Activated naive CD4-positive, alpha-beta T cell treated with anti-CD3 and anti-CD28 coated beads for 36 hours (primary cell): ENCODE results near the gene UCN2. TPM values are rescaled to one million over a fixed set of nuclear protein-coding genes. Genes with fewer than 3 reads are reported as not detected.
A peak's percentile ranks its signal among the peaks of the same experiment; 100 is the strongest.

Source experiments
- CTCF ChIA-PET: fragments of 350-600 bp; sonication (Branson Sonifier 250); formaldehyde crosslinking; loops from one replicate; lab custom pipeline; 2021; ENCODE audit warnings: antibody characterized with exemption; lab: Charles Lee
- DNase-seq: peaks from one replicate; pipeline ENCODE4 v3.0.0-alpha.2; 2020
- H3K27ac Mint-ChIP-seq: one replicate; pipeline ENCODE4 v1.8.0; 2021; ENCODE audit warnings: mild to moderate bottlenecking, mixed read lengths
- H3K27me3 Mint-ChIP-seq: one replicate; pipeline ENCODE4 v1.8.0; 2021; ENCODE audit warnings: low read depth, mixed read lengths
- H3K36me3 Mint-ChIP-seq: one replicate; pipeline ENCODE4 v1.8.0; 2021; ENCODE audit warnings: low read depth, mixed read lengths
- H3K4me1 Mint-ChIP-seq: one replicate; pipeline ENCODE4 v1.8.0; 2021; ENCODE audit warnings: low read depth, mixed read lengths
- H3K4me3 Mint-ChIP-seq: one replicate; pipeline ENCODE4 v1.8.0; 2021; ENCODE audit warnings: mild to moderate bottlenecking, moderate library complexity, mixed read lengths
- H3K9me3 Mint-ChIP-seq: one replicate; pipeline ENCODE4 v1.8.0; 2021; ENCODE audit warnings: mixed read lengths
- intact Hi-C: fragments of 100-400 bp; cut with micrococcal nuclease; formaldehyde crosslinking; loops from one replicate; pipeline ENCODE4 v1.15.1; 2023
- total RNA-seq, 2 experiments: library from RNA; stranded (reverse); gene quantifications; one replicate each; pipeline ENCODE4 v1.2.3, GENCODE V29; 2021

The UCN2 gene
- not detected for total RNA-seq

GRCh38 chr3:48563382-48563918 is at the start of gene UCN2:
UCN2 (minus strand) TSS chr3:48563781; CDS start chr3:48563124, 657 bp downstream.
- Mint-ChIP-seq H3K4me1 (no peaks in the 10 kb centered on the region), H3K36me3 (no peaks in the 10 kb centered on the region), H3K4me3 (no peak within 1 kb of the TSS), H3K27me3 (no peaks in the 10 kb centered on the region), H3K9me3 (no peaks in the 10 kb centered on the region), H3K27ac (no peak within 1 kb of the TSS)
- intact Hi-C loops: no loop called here
- no peak for DNase-seq
- CTCF ChIA-PET: no interaction called here

- H3K27me3 Mint-ChIP-seq: no peaks in the 10 kb centered on the region
- H3K4me3 Mint-ChIP-seq: no peak overlapping the region
- H3K27ac Mint-ChIP-seq: no peak overlapping the region
- CTCF ChIA-PET: interaction anchor here (0.7 to 2.7 kb wide), 3 partner anchors 23 to 212 kb away, joined by 3 to 22 read pairs (median 11); partner anchors contain the start of gene SLC26A6
- H3K4me1 Mint-ChIP-seq: peaks cover 24% of the 10 kb centered on the region
- H3K36me3 Mint-ChIP-seq: peaks cover 15% of the 10 kb centered on the region
- no peak for DNase-seq
- intact Hi-C loops: no loop called here
- H3K9me3 Mint-ChIP-seq: peaks cover 4% of the 10 kb centered on the region
These were observed 48.7 kb upstream of the UCN2 start for GRCh38 chr3:48612309-48612708.

- H3K36me3 Mint-ChIP-seq: peaks cover 21% of the 10 kb centered on the region
- H3K27me3 Mint-ChIP-seq: no peaks in the 10 kb centered on the region
- peak within 1 kb of the TSS; percentile 92 for H3K27ac Mint-ChIP-seq
- peak within 1 kb of the TSS; percentile 99 for H3K4me3 Mint-ChIP-seq
- H3K4me1 Mint-ChIP-seq: peaks cover 23% of the 10 kb centered on the region
- H3K9me3 Mint-ChIP-seq: no peaks in the 10 kb centered on the region
- CTCF ChIA-PET: interaction anchor here (0.6 to 2.1 kb wide), 4 partner anchors 14 to 354 kb away, joined by 3 to 10 read pairs (median 4); partner anchors contain the start of gene SLC26A6
- peak; percentile 94 for DNase-seq
- intact Hi-C loops: loop anchor here (1.0 to 5.0 kb wide), 6 partner anchors 26 to 208 kb away; partner anchors contain the start of genes NCKIPSD, PFKFB4 and SLC26A6
These were observed 45.8 kb upstream of the UCN2 start, which contains the start of gene UQCRC1 for GRCh38 chr3:48609088-48610005. UQCRC1 (minus strand) TSS chr3:48609646; CDS start chr3:48609620, 26 bp downstream.

GRCh38 chr3:48607519-48607918 is 43.9 kb upstream of the UCN2 start:
- Mint-ChIP-seq H3K4me3 (no peak overlapping the region), H3K27me3 (no peaks in the 10 kb centered on the region), H3K27ac (no peak overlapping the region), H3K36me3 (peaks cover 26% of the 10 kb centered on the region), H3K4me1 (peaks cover 15% of the 10 kb centered on the region), H3K9me3 (no peaks in the 10 kb centered on the region)
- intact Hi-C loops: loop anchor here (5.0 kb wide), 1 partner anchor 135 kb away; no protein-coding TSS in a partner anchor
- peak; percentile 46 for DNase-seq
- CTCF ChIA-PET: interaction anchor here (0.8 kb wide), 1 partner anchor 28 kb away, joined by 3 read pairs; the partner anchor contains the start of gene SLC26A6

- Mint-ChIP-seq H3K27me3 (no peaks in the 10 kb centered on the region), H3K36me3 (peaks cover 21% of the 10 kb centered on the region), H3K27ac (no peak overlapping the region), H3K9me3 (no peaks in the 10 kb centered on the region), H3K4me3 (no peak overlapping the region), H3K4me1 (no peaks in the 10 kb centered on the region)
- no peak for DNase-seq
- intact Hi-C loops: no loop called here
- CTCF ChIA-PET: interaction anchor here (1.0 to 1.3 kb wide), 2 partner anchors 34 to 43 kb away, joined by 3 to 5 read pairs; partner anchors contain the start of gene SLC26A6
These were observed 38.0 kb upstream of the UCN2 start for GRCh38 chr3:48601622-48601994.

GRCh38 chr3:48600711-48601621 is 37.4 kb upstream of the UCN2 start:
- Mint-ChIP-seq H3K27me3 (no peaks in the 10 kb centered on the region), H3K27ac (no peak overlapping the region), H3K9me3 (no peaks in the 10 kb centered on the region), H3K36me3 (peaks cover 19% of the 10 kb centered on the region), H3K4me1 (no peaks in the 10 kb centered on the region), H3K4me3 (no peak overlapping the region)
- DNase-seq: no peak
- intact Hi-C loops: no loop called here
- CTCF ChIA-PET: interaction anchor here (1.0 to 1.3 kb wide), 2 partner anchors 35 to 42 kb away, joined by 3 to 5 read pairs; partner anchors contain the start of gene SLC26A6

GRCh38 chr3:48599509-48600285 is 36.1 kb upstream of the UCN2 start:
- Mint-ChIP-seq H3K4me1 (no peaks in the 10 kb centered on the region), H3K27me3 (no peaks in the 10 kb centered on the region), H3K4me3 (no peak overlapping the region), H3K9me3 (no peaks in the 10 kb centered on the region), H3K27ac (no peak overlapping the region), H3K36me3 (peaks cover 13% of the 10 kb centered on the region)
- intact Hi-C loops: no loop called here
- DNase-seq: no peak
- CTCF ChIA-PET: interaction anchor here (0.6 kb wide), 1 partner anchor 192 kb away, joined by 3 read pairs; no protein-coding TSS in a partner anchor

GRCh38 chr3:48599077-48599501 is 35.5 kb upstream of the UCN2 start:
- Mint-ChIP-seq H3K27ac (no peak overlapping the region), H3K36me3 (peaks cover 11% of the 10 kb centered on the region), H3K27me3 (peaks cover 5% of the 10 kb centered on the region), H3K9me3 (no peaks in the 10 kb centered on the region), H3K4me3 (no peak overlapping the region), H3K4me1 (peaks cover 6% of the 10 kb centered on the region)
- CTCF ChIA-PET: interaction anchor here (0.6 kb wide), 1 partner anchor 191 kb away, joined by 3 read pairs; no protein-coding TSS in a partner anchor
- intact Hi-C loops: no loop called here
- DNase-seq: no peak

- CTCF ChIA-PET: interaction anchor here (0.6 kb wide), 1 partner anchor 191 kb away, joined by 3 read pairs; no protein-coding TSS in a partner anchor
- Mint-ChIP-seq H3K27ac (no peak overlapping the region), H3K4me3 (no peak overlapping the region), H3K4me1 (peaks cover 6% of the 10 kb centered on the region), H3K9me3 (no peaks in the 10 kb centered on the region), H3K36me3 (peaks cover 11% of the 10 kb centered on the region), H3K27me3 (peaks cover 7% of the 10 kb centered on the region)
- no peak for DNase-seq
- intact Hi-C loops: no loop called here
These were observed 34.9 kb upstream of the UCN2 start for GRCh38 chr3:48598323-48599076.

- Mint-ChIP-seq H3K27ac (no peak overlapping the region), H3K27me3 (peaks cover 14% of the 10 kb centered on the region), H3K4me3 (no peak overlapping the region), H3K36me3 (peaks cover 6% of the 10 kb centered on the region), H3K9me3 (no peaks in the 10 kb centered on the region), H3K4me1 (peaks cover 6% of the 10 kb centered on the region)
- intact Hi-C loops: no loop called here
- CTCF ChIA-PET: interaction anchor here (0.6 kb wide), 2 partner anchors 48 to 417 kb away, joined by 3 read pairs; no protein-coding TSS in a partner anchor
- no peak for DNase-seq
These were observed 33.8 kb upstream of the UCN2 start for GRCh38 chr3:48597408-48597800.
